ENCODE measurements around the gene NANP.
"Not testable (repeated sequence)": the region's sequence is repeated elsewhere in the genome, so short reads cannot be mapped to it uniquely, and the experiment has no call there.

Gene NANP

DNA sequence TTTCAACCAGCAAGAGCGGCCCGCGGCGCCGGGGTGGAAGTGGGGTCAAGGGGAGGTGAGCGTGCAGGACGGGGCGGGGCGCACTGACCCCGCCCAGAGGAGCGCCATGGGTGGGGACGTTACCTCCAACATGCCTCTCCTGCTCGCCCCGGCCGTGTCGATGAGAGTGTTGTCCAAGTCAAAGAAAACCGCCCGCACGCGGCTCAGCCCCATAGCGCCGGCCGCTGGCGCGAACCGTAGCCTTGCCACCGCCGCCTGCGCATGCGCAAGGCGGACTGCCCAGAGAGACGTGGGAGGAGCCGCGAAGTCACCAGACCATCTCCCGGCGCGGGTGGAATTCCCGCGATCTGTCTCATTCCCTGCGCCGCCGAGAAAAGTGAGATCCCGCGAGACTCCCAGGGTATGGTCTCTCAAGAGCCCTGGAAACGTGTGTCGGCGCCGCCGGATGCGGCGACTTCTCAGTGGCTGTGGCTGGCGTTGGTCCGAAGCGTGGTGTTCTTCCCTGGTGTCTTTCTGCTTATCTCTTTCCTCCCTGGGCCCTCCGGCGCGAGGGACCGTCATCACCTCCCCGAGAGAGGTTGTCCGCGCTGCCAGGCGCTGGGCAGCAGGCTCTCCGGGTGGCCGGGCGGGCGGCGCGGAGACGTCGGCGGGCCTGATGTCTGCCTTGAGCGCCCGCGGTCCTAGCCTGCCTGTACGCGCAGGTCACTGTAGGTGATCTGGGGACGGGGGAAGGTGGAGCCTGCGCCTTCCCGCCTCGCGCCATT is at the start of gene NANP:
Gene NANP (minus strand): TSS at position 279 of the 764 bp plus-strand sequence. CDS start 66 bp downstream, at position 213.
- DNase-seq: peak; percentile 83

GRCh38 chr20:25672659-25673235 is 48.9 kb upstream of the NANP start:
- DNase-seq: no peak

- DNase-seq: no peak
Observed at GRCh38 chr20:25669826-25670422, 46.1 kb upstream of the NANP start.

- no peak for DNase-seq
Observed at GRCh38 chr20:25668446-25668845, 44.6 kb upstream of the NANP start.

DNA sequence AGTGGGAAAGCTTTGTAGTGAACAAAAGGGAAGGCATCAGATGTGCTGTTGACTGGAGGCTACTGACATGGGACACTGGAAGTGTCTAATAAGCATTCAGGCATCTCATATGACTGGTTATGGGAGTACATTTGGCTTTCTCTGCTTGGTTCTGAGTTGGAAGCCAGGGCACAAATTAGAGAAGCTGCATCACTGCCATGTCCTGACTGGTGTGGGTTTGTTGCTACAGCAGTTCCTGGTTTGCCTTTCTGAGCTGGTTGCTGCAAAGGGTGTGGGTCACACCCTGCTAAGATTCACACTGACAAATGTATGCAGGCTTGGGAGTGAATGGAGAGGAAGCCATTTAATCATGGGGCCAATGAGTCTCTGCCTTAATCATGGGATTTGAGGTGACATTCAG is 36.2 kb upstream of the NANP start:
- no peak for DNase-seq

DNA sequence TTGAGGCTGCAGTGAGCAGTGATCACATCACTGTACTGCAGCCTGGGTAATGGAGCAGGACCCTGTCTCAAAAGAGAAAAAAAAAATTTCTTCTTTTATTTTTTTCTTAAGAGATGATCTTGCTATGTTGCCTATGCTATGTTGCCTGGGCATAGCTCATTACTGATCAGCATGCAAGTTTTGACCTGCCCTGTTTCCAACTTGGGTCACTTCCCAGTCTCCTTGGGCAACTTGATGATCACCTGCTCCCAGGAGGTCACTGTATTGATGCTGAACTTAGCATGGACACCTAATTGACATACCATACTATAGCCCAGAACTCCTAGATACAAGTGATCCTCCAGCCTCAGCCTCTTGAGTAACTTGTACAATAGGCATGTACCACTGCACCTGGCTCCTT is 30.7 kb upstream of the NANP start:
- DNase-seq: no peak

DNA sequence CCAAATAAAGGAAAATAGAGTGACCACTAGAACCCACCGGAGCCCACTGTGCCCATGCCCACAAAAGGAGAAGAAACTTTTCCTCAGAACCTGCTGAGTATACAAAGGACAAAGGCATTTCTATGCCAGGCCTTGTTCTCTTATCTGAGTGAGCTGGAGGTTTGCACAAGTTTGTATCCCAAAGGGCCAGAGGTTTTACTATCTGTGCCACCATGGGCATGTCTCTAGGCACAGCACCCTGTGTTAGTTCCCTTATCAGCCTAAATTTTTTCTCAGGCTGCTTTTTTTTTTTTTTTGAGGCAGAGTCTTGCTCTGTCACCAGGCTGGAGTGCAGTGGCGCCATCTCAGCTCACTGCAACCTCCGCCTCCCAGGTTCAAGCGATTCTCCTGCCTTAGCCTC is 29.1 kb upstream of the NANP start:
- not testable (repeated sequence) for DNase-seq

DNA sequence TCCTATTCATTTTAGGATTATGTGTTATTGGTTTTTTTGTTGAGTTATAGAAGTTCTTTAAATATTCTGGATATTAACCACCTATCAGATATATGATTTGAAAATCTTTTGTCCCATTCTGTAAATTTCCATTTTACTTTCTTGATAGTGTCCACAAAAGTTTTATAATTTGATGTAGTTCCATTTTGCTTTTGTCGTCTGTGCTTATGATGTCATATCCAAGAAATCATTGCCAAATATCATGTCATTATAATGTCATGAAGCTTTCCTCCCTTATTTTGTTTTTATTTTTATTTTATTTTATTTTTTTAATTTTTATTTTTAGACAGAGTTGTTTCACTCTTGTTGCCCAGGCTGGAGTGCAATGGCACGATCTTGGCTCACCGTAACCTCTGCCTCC is 21.0 kb upstream of the NANP start:
- DNase-seq: no peak

DNA sequence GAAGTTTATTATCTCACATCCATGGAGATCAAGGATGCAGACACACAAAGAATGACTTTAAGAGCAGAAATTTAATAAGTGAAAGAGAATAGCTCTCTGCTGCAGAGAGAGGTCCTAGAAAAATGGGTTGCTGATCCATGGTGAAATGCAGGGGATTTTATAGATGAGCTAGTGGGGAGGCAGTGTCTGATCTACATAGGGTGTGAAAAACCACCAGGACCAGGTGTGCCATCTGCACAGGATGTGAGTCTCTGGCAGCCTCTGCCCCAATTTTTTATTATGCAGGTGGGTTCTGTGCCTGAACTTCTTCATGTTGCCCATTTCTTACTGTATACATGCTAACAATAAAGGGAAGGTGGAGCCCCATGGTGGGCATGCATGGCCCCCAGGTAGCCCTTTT is 19.9 kb upstream of the NANP start:
- no peak for DNase-seq

GRCh38 chr20:25637247-25637646 is 13.4 kb upstream of the NANP start:
- no peak for DNase-seq

DNA sequence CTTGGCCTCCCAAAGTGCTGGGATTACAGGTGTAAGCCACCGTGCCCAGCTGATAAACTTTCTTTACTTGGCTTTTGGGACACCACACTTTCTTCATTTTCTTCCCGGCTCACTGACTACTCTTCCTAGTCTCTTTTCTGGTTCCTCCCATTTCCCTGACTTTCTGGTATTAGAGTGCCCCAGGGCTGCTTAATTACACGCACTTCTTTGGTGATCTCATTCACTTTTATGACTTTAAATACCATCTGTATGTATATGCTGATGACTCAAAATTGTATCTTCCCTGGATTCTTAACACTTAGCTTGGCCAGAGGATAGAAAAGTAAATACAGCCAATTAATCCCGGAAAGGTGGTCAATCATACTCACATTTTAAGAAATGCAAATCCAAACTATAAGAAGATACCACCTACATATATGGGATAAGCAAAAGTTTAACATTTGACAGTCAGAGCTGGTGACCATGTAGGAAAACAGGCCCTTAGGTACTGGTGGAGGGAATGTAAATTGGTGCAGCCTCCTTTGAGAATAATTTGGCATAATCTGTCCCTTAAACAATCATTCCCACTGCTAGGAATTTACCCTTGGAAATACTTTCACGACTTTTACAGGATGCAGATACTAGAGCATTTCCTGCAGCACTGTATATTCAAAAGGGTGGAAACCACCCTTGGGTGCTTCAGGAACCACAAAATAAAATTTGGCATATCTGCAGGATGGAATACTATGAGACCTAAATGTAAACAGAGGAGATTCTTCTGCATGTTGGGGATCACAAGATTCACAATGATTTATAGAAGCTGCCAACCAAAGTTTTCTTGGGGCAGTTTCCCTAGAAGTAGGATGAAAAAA is 9.4 kb upstream of the NANP start:
- no peak for DNase-seq

- DNase-seq: not testable (repeated sequence)
Observed at GRCh38 chr20:25630615-25631014, 6.8 kb upstream of the NANP start.

DNA sequence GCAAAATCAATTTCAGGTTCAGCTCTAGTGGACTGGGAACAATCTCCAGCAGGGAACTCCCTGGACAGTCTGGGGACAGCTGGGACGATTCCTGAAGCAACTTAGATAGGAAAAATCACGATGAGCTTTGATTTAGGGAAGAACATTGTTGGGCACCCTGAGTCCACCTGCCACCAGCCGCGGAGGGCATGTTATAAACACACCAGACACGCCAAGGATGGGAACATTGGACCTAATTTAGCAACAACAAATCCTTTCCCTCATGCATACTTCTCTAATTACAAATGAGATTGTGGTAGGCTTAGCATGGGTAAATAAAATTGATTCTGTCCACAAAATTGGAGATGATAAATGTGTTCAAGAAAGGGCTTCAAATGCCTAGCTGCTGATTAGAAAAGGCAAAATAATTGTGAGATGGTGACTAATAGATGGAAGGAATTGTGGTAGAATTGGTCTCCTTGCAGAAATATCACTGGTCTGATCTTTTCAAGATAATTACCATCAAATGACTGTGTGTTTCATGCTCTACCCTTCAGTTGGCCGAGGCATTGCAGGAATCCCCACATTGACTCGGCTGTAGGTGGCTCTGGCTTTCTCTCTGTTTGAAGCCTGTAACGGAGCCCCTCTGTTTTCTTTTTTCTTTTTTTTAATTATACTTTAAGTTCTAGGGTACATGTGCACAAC is 6.1 kb upstream of the NANP start:
- DNase-seq: no peak

DNA sequence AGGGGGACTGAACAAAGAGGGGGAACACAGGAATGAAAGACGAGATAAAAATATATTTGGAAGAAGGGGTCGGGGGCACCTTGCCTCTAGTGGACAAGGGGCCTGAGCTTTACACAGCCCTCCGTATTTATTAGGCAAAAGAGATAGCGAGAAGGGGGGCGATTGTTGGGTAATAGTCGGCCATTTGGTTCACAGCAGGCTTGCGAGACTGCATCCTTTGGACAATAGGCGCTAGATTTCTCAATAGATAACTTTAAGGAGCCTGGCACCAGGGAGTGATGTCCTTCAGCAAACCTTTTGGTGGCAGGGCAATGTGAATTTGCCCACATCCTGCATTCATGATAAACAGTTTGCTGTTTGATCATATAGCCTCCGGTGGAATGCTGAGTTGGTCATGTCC is 3.0 kb upstream of the NANP start:
- DNase-seq: no peak

- DNase-seq: no peak
Observed at GRCh38 chr20:25624500-25624939, 706 bp upstream of the NANP start.

DNA sequence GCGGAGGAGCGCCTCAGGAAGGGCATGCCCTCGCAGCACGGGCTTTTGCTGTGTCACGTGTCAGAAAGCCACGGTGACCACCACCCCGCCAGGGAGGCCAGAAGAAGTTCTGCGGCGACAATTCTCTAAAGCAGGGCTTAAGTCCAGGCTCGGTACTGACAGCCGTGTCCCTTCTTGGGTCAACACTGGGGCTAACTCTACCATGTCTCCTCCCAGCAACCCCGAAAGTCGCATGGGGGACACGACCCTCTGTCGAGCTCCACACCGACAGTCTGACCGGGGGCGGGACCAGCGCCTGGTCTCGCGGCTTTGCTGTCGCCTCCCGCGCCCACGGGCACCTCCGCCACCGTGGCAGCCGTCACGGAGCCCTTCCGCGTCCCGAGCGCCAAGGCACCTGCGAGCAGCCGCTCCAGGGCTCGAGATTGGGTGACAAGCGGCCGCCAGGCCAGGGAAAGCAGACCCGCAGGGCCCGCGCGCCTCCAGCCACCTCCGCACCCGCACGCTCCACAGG is 534 bp downstream of the NANP start:
- peak; percentile 42 for DNase-seq

DNA sequence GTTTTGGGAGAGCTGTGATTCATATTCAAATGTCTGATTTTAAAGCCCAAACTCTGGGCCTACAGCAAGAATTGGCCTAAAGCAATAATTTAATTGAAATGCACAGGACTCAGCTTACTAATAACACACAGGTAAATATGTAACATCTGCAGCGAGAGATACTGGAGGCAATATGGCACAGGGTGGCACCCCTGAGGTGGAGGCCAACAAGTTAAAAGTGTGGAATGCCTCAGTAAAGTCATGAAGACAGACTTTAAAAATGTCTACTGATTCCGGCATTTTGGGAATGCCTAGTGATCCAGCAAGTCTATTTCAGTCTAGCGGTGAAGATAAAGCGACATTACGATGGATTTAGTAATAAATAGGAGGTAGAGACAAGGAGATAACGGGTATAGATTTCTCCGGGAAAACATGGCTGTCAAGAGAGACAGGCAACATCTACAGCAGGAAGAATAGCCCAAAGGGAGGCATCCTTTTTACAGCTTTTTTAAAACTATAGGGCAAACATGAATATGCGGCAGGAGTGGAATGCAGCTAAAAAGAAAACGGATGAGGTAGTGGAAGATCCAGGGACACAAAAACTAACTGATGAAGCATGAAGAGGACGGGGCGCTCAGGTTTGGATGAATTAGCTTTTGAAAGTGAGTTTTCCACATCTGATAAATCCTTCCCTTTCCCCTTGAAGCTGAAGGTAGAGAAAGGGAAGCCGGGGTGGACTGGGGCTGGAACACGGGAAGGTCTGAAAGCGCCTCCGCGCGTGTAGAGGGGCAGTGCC is 1.2 kb downstream of the NANP start:
- DNase-seq: no peak

DNA sequence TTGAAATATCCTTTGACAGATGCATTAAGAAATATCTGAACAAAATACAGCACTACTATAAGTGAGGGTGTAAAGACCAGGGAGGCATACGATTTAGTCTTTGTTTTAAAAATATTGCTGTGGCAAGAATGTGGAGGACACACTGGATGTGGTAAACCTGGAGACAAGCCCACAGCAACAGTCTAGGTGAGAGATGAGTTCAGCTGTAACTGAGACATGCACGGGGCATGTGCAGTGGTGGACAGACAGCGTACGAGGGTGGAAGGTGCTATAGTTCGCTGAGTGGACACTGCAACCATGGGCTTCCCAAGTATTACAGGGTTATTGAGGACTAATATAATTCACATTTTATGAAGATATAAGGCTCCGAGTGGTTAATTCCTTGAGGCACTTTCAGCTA is 1.8 kb downstream of the NANP start:
- DNase-seq: no peak

GRCh38 chr20:25619514-25619913 is 4.3 kb downstream of the NANP start:
- DNase-seq: no peak

DNA sequence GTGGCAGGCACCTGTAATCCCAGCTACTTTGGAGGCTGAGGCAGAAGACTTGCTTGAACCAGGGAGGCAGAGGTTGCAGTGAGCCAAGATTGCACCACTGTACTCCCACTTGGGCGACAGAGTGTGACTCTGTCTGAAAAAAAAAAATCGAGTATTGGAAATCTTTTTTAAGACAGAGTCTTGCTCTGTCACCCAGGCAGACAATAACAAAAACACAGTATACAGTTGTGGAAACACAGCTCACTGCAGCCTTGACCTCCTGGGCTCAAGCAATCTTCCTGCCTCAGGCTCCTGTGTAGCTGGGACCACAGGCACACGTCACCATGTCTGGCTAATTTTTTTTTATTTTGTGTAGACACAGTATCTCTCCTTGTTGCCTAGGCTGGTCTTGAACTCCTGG is 15.0 kb downstream of the NANP start:
- no peak for DNase-seq

DNA sequence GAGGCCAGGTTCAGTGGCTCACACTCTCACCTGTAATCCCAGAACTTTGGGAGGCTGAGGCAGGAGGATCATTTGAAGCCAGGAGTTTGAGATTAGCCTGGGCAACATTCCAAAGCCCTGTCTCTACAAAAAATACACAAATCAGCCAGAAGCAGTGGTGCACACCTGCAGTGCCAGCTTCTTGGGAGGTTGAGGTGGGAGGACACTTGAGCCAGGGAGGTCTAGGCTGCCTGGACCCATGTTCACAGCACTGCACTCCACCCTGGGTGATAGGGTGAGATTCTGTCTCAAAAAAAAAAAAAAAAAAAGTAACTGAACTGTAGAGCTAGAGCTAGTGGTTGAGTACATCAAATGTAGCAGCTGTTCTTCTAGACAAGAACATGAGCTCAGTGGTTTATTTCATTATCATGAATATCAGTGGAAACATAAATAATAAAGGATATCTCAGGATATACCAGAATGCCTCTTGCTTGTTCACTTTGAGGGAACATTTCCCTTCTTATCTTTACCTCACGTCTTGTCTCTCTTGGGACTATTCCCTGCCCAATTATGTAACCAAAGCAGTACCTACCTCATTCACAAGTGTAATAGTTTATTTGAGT is 17.6 kb downstream of the NANP start:
- no peak for DNase-seq
